Activated CD4-positive, alpha-beta memory T cell treated with anti-CD3 and anti-CD28 coated beads for 36 hours (primary cell): ENCODE measurements around the gene EVI2B. TPM values are rescaled to one million over a fixed set of nuclear protein-coding genes. Genes with fewer than 3 reads are reported as not detected.
"Not testable (repeated sequence)": the region's sequence is repeated elsewhere in the genome, so short reads cannot be mapped to it uniquely, and the experiment has no call there.

ENCODE experiments used
- CTCF ChIA-PET: fragments of 350-600 bp; sonication (Branson Sonifier 250); formaldehyde crosslinking; loops from one replicate; lab custom pipeline; 2021; ENCODE audit warnings: antibody characterized with exemption, inconsistent platforms; lab: Charles Lee
- POLR2A ChIA-PET: fragments of 350-600 bp; sonication (Branson Sonifier 250); formaldehyde crosslinking; loops from one replicate; lab custom pipeline; 2021; ENCODE audit warnings: antibody characterized with exemption; lab: Charles Lee
- DNase-seq: peaks from one replicate; pipeline ENCODE4 v3.0.0-alpha.2; 2020
- H3K27ac Mint-ChIP-seq: one replicate; pipeline ENCODE4 v1.8.0; 2021; ENCODE audit warnings: mixed read lengths
- H3K27me3 Mint-ChIP-seq: one replicate; pipeline ENCODE4 v1.8.0; 2021; ENCODE audit warnings: mixed read lengths
- H3K36me3 Mint-ChIP-seq: one replicate; pipeline ENCODE4 v1.8.0; 2021; ENCODE audit warnings: mixed read lengths
- H3K4me1 Mint-ChIP-seq: one replicate; pipeline ENCODE4 v1.8.0; 2021; ENCODE audit warnings: low read depth, mixed read lengths
- H3K4me3 Mint-ChIP-seq: one replicate; pipeline ENCODE4 v1.8.0; 2021; ENCODE audit warnings: mild to moderate bottlenecking, mixed read lengths
- H3K9me3 Mint-ChIP-seq: one replicate; pipeline ENCODE4 v1.8.0; 2021; ENCODE audit warnings: mixed read lengths
- intact Hi-C: fragments of 100-400 bp; cut with micrococcal nuclease; formaldehyde crosslinking; loops from one replicate; pipeline ENCODE4 v1.15.1; 2023
- total RNA-seq, 2 experiments: library from RNA; stranded (reverse); gene quantifications; one replicate each; pipeline ENCODE4 v1.2.3, GENCODE V29; 2021

The EVI2B gene, protein sequence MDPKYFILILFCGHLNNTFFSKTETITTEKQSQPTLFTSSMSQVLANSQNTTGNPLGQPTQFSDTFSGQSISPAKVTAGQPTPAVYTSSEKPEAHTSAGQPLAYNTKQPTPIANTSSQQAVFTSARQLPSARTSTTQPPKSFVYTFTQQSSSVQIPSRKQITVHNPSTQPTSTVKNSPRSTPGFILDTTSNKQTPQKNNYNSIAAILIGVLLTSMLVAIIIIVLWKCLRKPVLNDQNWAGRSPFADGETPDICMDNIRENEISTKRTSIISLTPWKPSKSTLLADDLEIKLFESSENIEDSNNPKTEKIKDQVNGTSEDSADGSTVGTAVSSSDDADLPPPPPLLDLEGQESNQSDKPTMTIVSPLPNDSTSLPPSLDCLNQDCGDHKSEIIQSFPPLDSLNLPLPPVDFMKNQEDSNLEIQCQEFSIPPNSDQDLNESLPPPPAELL
- total RNA-seq = 10 to 100 TPM; 14.1 to 15.9 TPM

- intact Hi-C loops = loop anchor here (5.0 kb wide), 1 partner anchor 342 kb away; the partner anchor contains the start of gene RNF135
- Mint-ChIP-seq H3K27me3 (no peaks in the 10 kb centered on the region), H3K4me3 (peak within 1 kb of the TSS; percentile 84), H3K36me3 (peaks cover 19% of the 10 kb centered on the region), H3K9me3 (no peaks in the 10 kb centered on the region), H3K27ac (peak within 1 kb of the TSS; percentile 94), H3K4me1 (peaks cover 48% of the 10 kb centered on the region)
- POLR2A ChIA-PET = no interaction called here
- CTCF ChIA-PET = no interaction called here
- DNase-seq = no peak
These were observed at the start of gene EVI2B for GRCh38 chr17:31313982-31314781. Gene EVI2B, minus strand, starts transcription at chr17:31314054. Its CDS starts 8,445 bp downstream, at chr17:31305609.

- POLR2A ChIA-PET = no interaction called here
- H3K4me1 Mint-ChIP-seq = no peaks in the 10 kb centered on the region
- CTCF ChIA-PET = no interaction called here
These were observed 44.1 kb upstream of the EVI2B start for GRCh38 chr17:31357839-31358394.

DNA sequence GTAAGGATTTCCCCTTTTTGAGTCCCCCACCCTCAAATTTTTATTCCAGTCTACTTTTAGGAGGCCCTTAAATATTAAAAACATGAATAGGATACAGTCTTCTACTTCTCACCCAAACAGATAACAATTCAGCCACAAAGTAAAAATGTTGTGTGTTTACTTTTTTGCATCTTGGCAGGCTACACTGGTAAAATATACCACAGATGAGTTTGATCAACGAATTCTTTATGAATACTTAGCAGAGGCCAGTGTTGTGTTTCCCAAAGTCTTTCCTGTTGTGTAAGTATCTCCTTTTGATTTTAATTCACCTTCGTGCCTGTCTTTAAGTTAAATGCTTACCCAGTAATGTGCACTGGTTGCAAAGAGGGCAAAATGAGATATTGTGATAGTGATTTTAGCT lies 43.2 kb upstream of the EVI2B start:
- Mint-ChIP-seq H3K4me1 (no peaks in the 10 kb centered on the region), H3K27me3 (no peaks in the 10 kb centered on the region), H3K36me3 (peaks cover 33% of the 10 kb centered on the region), H3K9me3 (no peaks in the 10 kb centered on the region), H3K4me3 (no peak overlapping the region), H3K27ac (no peak overlapping the region)
- DNase-seq = no peak
- intact Hi-C loops = no loop called here
- POLR2A ChIA-PET = no interaction called here
- CTCF ChIA-PET = no interaction called here

More at GRCh38 chr17:31357839-31358394, 44.1 kb upstream of the EVI2B start:
- no peak for DNase-seq
- no peak overlapping the region for H3K4me3 Mint-ChIP-seq
- H3K36me3 Mint-ChIP-seq = peaks cover 31% of the 10 kb centered on the region
- intact Hi-C loops = no loop called here
- no peak overlapping the region for H3K27ac Mint-ChIP-seq
- no peaks in the 10 kb centered on the region for H3K9me3 Mint-ChIP-seq
- no peaks in the 10 kb centered on the region for H3K27me3 Mint-ChIP-seq

- no peak for DNase-seq
- Mint-ChIP-seq H3K27ac (no peak overlapping the region), H3K9me3 (no peaks in the 10 kb centered on the region), H3K4me3 (no peak overlapping the region), H3K4me1 (no peaks in the 10 kb centered on the region), H3K36me3 (peaks cover 31% of the 10 kb centered on the region), H3K27me3 (no peaks in the 10 kb centered on the region)
- intact Hi-C loops = no loop called here
- CTCF ChIA-PET = no interaction called here
- POLR2A ChIA-PET = no interaction called here
These were observed 42.1 kb upstream of the EVI2B start for GRCh38 chr17:31355935-31356334.

DNA sequence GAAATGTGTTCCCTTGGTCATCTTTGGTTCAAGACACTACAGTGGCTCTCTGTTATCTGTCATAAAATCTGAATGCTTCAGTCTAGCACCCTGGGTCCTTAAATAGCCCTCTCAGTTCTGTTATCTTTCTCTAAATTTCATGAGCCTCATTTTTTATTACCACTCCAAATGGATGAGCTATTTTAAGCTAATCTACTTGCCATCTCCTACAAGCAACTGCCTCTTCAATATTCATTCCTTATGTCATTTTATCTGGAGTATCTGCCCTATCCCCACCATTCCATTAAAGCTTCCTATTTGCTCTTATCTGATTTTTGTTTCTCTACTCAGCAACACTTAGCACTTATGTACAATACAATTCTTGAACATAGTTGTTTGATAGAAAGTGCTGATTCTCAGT lies 35.6 kb upstream of the EVI2B start:
- no peak overlapping the region for H3K27ac Mint-ChIP-seq
- ChIA-PET CTCF (no interaction called here), POLR2A (no interaction called here)
- no peaks in the 10 kb centered on the region for H3K4me1 Mint-ChIP-seq
- peaks cover 21% of the 10 kb centered on the region for H3K36me3 Mint-ChIP-seq
- H3K27me3 Mint-ChIP-seq = no peaks in the 10 kb centered on the region
- intact Hi-C loops = no loop called here
- H3K4me3 Mint-ChIP-seq = no peak overlapping the region
- no peak for DNase-seq
- H3K9me3 Mint-ChIP-seq = no peaks in the 10 kb centered on the region

DNA sequence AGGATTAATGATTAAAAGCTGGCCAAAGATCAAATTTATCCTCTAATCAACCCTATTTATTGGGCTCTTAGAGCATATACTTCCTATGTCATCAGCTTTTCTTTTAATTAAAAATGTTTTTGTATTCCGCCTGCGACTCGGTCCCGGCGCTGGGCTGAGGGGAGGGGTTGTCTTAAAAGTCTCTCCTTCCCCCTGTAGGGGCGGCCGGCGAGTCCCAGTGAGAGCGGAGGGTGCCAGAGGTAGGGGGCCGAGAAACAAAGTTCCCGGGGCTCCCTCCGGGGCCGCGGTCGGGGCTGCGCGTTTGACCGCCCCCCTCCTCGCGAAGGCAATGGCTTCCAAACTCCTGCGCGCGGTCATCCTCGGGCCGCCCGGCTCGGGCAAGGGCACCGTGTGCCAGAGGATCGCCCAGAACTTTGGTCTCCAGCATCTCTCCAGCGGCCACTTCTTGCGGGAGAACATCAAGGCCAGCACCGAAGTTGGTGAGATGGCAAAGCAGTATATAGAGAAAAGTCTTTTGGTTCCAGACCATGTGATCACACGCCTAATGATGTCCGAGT lies 31.4 kb upstream of the EVI2B start:
- POLR2A ChIA-PET, H3K4me3 Mint-ChIP-seq, H3K4me1 Mint-ChIP-seq, H3K27ac Mint-ChIP-seq, intact Hi-C loops, H3K9me3 Mint-ChIP-seq, DNase-seq, CTCF ChIA-PET, H3K27me3 Mint-ChIP-seq: not testable (repeated sequence)
- H3K36me3 Mint-ChIP-seq = peaks cover 18% of the 10 kb centered on the region

- no peak overlapping the region for H3K27ac Mint-ChIP-seq
- no peaks in the 10 kb centered on the region for H3K27me3 Mint-ChIP-seq
- no peak for DNase-seq
- H3K9me3 Mint-ChIP-seq = no peaks in the 10 kb centered on the region
- ChIA-PET CTCF (interaction anchor here (1.9 kb wide), 1 partner anchor 32 kb away, joined by 4 read pairs; no protein-coding TSS in a partner anchor), POLR2A (no interaction called here)
- no peak overlapping the region for H3K4me3 Mint-ChIP-seq
- no peaks in the 10 kb centered on the region for H3K4me1 Mint-ChIP-seq
- intact Hi-C loops = no loop called here
- peaks cover 20% of the 10 kb centered on the region for H3K36me3 Mint-ChIP-seq
These were observed 26.2 kb upstream of the EVI2B start for GRCh38 chr17:31339906-31340661.

- CTCF ChIA-PET = interaction anchor here (0.7 to 1.4 kb wide), 2 partner anchors 43 to 114 kb away, joined by 3 to 4 read pairs; no protein-coding TSS in a partner anchor
- Mint-ChIP-seq H3K27ac (no peak overlapping the region), H3K9me3 (no peaks in the 10 kb centered on the region), H3K4me1 (peaks cover 27% of the 10 kb centered on the region), H3K27me3 (no peaks in the 10 kb centered on the region), H3K36me3 (peaks cover 7% of the 10 kb centered on the region), H3K4me3 (no peak overlapping the region)
- intact Hi-C loops = no loop called here
- POLR2A ChIA-PET = no interaction called here
- no peak for DNase-seq
These were observed 15.4 kb upstream of the EVI2B start for GRCh38 chr17:31329221-31329620.

GRCh38 chr17:31328160-31328535 lies 14.3 kb upstream of the EVI2B start:
- Mint-ChIP-seq H3K27me3 (no peaks in the 10 kb centered on the region), H3K36me3 (peaks cover 7% of the 10 kb centered on the region), H3K4me3 (no peak overlapping the region), H3K9me3 (no peaks in the 10 kb centered on the region), H3K27ac (no peak overlapping the region), H3K4me1 (peaks cover 34% of the 10 kb centered on the region)
- no peak for DNase-seq
- ChIA-PET POLR2A (no interaction called here), CTCF (interaction anchor here (1.4 kb wide), 1 partner anchor 45 kb away, joined by 3 read pairs; no protein-coding TSS in a partner anchor)
- intact Hi-C loops = no loop called here

GRCh38 chr17:31327534-31328159 lies 13.8 kb upstream of the EVI2B start:
- no peak for DNase-seq
- Mint-ChIP-seq H3K4me3 (no peak overlapping the region), H3K27me3 (no peaks in the 10 kb centered on the region), H3K9me3 (no peaks in the 10 kb centered on the region), H3K4me1 (peaks cover 36% of the 10 kb centered on the region), H3K27ac (no peak overlapping the region), H3K36me3 (peaks cover 7% of the 10 kb centered on the region)
- CTCF ChIA-PET = no interaction called here
- POLR2A ChIA-PET = no interaction called here
- intact Hi-C loops = no loop called here

GRCh38 chr17:31323551-31323950 lies 9.7 kb upstream of the EVI2B start:
- CTCF ChIA-PET = interaction anchor here (0.8 kb wide), 1 partner anchor 13 kb away, joined by 3 read pairs; no protein-coding TSS in a partner anchor
- no peak overlapping the region for H3K27ac Mint-ChIP-seq
- no peak overlapping the region for H3K4me3 Mint-ChIP-seq
- no peaks in the 10 kb centered on the region for H3K9me3 Mint-ChIP-seq
- POLR2A ChIA-PET = no interaction called here
- H3K27me3 Mint-ChIP-seq = no peaks in the 10 kb centered on the region
- peaks cover 31% of the 10 kb centered on the region for H3K4me1 Mint-ChIP-seq
- H3K36me3 Mint-ChIP-seq = peaks cover 15% of the 10 kb centered on the region
- DNase-seq = no peak
- intact Hi-C loops = loop anchor here (5.0 kb wide), 1 partner anchor 501 kb away; the partner anchor contains the start of gene CRLF3
